Stimulated activated naive B cell treated with anti-CD40 and anti-IgM and Interleukin-4, amounts not matched to agents 10 μg/mL and 1 μg/mL and 100 μg/mL, for 72 hours (primary cell): ENCODE measurements around the gene ZNF44.
A peak's percentile ranks its signal among the peaks of the same experiment; 100 is the strongest.
"Not testable (repeated sequence)": the region's sequence is repeated elsewhere in the genome, so short reads cannot be mapped to it uniquely, and the experiment has no call there.

Source experiments
- ATAC-seq, 2 donors: fragments of 150-1000 bp; cut with Tn5 transposase; replicated peaks; 2 replicates each; pipeline ENCODE4 v1.10.0; 2021; ENCODE audit warnings: moderate library complexity in 1 of 2
- DNase-seq: peaks from one replicate; pipeline ENCODE4 v3.0.0; 2021
- H3K27ac Mint-ChIP-seq: one replicate; pipeline ENCODE4 v1.8.0; 2022; ENCODE audit warnings: mild to moderate bottlenecking, mixed read lengths
- H3K27me3 Mint-ChIP-seq, 2 donors: one replicate each; pipeline ENCODE4 v1.8.0; 2022; ENCODE audit warnings: mixed read lengths in 2 of 2
- H3K36me3 Mint-ChIP-seq, 2 donors: one replicate each; pipeline ENCODE4 v1.8.0; 2022; ENCODE audit warnings: mixed read lengths in 2 of 2, mild to moderate bottlenecking in 1 of 2
- H3K4me1 Mint-ChIP-seq, 2 donors: one replicate each; pipeline ENCODE4 v1.8.0; 2022; ENCODE audit warnings: mixed read lengths in 2 of 2, mild to moderate bottlenecking in 1 of 2
- H3K4me3 Mint-ChIP-seq, 2 donors: one replicate each; pipeline ENCODE4 v1.8.0; 2022; ENCODE audit warnings: mild to moderate bottlenecking in 2 of 2, mixed read lengths in 2 of 2, moderate library complexity in 1 of 2
- H3K9me3 Mint-ChIP-seq, 2 donors: one replicate each; pipeline ENCODE4 v1.8.0; 2022; ENCODE audit warnings: mixed read lengths in 2 of 2, mild to moderate bottlenecking in 1 of 2

The ZNF44 gene

DNA sequence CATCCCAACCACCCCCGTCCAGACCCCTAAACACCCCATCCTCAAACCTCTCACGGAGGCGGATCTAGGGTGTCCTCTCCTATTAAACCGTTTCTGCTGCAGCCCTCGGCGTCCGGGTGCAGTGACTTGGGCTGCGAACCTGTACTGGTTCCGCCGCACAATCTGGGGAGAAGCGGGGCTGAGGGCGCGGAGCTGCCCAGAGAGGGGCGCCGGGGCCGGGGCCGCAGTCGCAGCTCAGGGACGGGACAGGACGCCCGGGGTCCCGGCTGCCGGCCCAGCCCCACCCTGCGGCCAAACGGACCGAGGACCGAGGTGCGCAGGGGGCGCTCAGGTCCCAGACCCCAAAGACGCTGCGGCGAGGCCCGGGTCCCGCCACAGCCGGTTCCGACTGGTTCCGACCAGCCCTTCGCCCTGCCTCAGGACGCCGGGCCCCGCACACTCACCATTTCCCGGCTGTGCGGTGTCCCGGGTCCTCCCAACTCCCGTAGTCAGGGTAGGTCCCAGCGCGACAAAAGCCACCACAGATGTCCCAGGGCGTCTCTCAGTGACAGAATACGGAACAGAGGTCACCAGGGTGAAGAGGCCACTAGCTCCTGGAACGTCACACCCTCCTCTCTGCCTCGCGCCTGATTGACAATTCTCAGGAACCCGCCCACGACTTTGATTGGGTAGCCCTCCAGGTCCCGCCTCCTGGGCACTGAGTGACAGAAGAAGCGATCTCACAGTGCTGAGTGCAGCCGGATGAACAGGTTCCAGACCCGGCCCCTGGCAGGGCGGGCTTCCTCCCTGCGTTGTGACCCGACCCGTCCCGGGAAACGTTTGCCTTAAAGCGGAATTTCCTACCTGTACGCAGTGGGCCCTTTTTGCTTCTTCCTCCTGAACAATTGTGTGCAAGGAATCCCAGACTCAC lies at the start of gene ZNF44:
Gene ZNF44 (minus strand): TSS at position 635 of the 910 bp plus-strand sequence. CDS start 189 bp downstream, at position 446.
- no peaks in the 10 kb centered on the region for H3K9me3 Mint-ChIP-seq
- H3K4me1 Mint-ChIP-seq, result peaks cover 17 to 40% of the 10 kb centered on the region in 2 donors
- no peaks in the 10 kb centered on the region for H3K27me3 Mint-ChIP-seq
- H3K4me3 Mint-ChIP-seq, result peak within 1 kb of the TSS; percentile 98 to 99
- H3K27ac Mint-ChIP-seq, result peak within 1 kb of the TSS; percentile 99
- DNase-seq (peak; percentile 97), ATAC-seq (peak; percentile 95 to 96)
- H3K36me3 Mint-ChIP-seq, result peaks cover 6 to 19% of the 10 kb centered on the region in 2 donors

DNA sequence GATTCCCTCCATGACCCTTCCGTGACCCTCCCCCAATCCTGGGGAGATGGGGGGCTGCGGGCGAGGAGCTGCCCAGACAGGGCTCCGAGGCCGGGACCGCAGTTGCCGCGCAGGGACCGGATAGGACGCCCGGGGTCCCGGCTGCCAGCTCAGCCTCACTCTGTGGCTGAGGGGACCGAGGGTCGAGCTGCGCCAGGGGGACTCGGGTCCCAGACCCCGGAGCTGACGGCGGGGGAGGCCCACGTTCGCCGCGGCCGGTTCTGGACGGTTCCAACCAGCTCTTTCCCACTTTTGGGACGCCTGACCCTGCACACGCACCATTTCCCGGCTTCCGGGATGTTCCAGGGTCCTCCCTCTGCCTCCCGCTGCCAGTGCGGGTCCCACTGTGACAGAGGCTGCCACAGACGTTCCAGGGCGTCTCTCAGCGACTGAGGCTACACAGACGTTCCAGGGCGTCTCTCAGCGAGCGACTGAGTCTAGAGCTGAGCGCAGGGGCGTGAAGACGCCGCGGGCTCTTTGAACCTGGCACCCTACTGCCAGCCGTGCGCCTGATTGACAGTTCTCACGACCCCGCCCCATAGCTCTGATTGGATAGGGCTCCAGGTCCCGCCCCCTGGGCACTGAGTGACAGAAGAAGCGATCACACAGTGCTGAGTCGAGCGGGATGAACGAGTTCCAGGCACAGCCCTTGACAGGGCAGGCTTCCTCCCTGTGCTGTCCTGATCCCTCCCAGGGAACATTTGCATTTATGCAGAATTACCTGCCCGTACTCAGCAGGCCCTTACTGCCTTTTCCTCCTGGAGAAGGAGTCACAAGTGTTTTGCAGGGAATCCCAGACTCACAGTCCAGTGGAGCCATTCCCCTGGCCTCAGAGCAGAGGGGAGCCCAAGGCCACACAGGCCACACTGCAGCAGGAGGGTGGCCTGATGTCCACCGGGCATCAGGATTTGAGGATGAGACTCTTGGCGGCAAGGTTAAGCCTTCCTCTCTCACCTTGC lies 38.8 kb upstream of the ZNF44 start, which contains the start of gene ZNF563:
Gene ZNF563 (minus strand): TSS at position 472 of the 998 bp plus-strand sequence. CDS start 151 bp downstream, at position 321.
- Mint-ChIP-seq H3K4me3 (peak within 1 kb of the TSS; percentile 99 to 100), H3K9me3 (no peaks in the 10 kb centered on the region), H3K4me1 (peaks cover 27 to 40% of the 10 kb centered on the region in 2 donors), H3K27me3 (no peaks in the 10 kb centered on the region), H3K27ac (peak within 1 kb of the TSS; percentile 99), H3K36me3 (peaks cover 2 to 6% of the 10 kb centered on the region in 2 donors)
- peak; percentile 88 to 91 for ATAC-seq
- DNase-seq, result peak; percentile 98

DNA sequence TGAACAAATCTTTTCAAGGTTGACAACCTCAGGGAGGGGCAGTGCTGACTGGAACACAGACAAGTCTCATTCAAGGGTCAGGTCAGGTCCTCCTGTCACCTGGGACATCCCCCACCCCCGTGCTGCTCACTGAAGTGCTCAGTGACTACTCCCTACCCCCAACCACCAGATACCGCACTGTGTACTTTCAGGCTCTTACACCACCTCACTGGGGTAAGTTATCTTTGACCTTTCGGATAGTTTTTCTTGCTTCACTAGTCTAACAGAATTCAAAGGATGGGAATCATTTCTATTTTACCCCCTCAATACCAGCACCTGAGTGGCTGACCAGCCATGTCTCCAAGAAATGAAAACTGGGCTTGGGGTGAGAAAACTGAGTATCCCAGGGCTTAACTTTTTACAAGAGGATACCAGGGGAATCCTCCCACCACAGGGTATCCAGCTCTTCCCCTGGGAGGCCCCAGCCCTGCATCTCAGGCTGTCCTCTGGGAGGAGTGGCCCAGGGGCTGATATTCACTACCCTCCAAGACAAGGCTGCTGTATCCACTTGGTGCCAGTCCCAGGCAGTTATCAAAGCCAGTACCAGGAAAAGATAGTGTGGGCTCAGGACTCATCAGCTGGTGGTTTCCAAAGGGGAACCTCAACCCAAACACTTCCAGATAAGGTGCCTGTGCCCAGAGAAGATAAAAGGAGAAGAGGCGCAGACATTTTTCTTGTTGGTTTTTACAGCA lies 36.7 kb upstream of the ZNF44 start:
- Mint-ChIP-seq H3K27ac (peak overlapping the region; percentile 95), H3K9me3 (peaks cover 0 to 1% of the 10 kb centered on the region in 2 donors), H3K27me3 (no peaks in the 10 kb centered on the region), H3K4me3 (peak overlapping the region; percentile 99 to 100), H3K4me1 (peaks cover 27 to 47% of the 10 kb centered on the region in 2 donors), H3K36me3 (peaks cover 4 to 6% of the 10 kb centered on the region in 2 donors)
- ATAC-seq (peak; percentile 84 to 87), DNase-seq (peak; percentile 87)

GRCh38 chr19:12330340-12330739 lies 35.7 kb upstream of the ZNF44 start:
- Mint-ChIP-seq H3K4me3 (peak overlapping the region in 1 of 2 donors; percentile 19), H3K4me1 (peaks cover 32 to 58% of the 10 kb centered on the region in 2 donors), H3K36me3 (peaks cover 6% of the 10 kb centered on the region in 2 donors), H3K27ac (peak overlapping the region; percentile 95), H3K9me3 (peaks cover 0 to 1% of the 10 kb centered on the region in 2 donors), H3K27me3 (no peaks in the 10 kb centered on the region)
- ATAC-seq (no peak), DNase-seq (no peak)

DNA sequence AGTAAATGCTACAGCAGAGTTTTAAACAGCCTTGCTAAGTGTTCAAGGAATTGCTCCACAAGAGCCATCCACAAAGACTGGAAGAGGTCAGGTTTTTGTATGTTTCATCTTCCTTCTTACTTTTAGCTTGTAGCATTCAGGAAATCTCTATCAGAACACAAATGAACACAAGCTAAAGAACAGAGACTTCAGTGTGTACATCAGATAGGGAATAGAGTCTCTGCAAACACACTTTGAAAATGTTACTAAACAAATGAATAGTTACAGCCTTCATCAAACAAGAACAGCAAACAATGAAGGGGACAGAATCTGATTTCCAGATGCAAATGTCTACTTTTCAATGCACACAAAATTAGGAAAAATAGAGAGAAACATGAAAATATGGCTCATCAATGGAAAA lies 31.0 kb upstream of the ZNF44 start:
- no peak for ATAC-seq
- H3K9me3 Mint-ChIP-seq, result peaks cover 0 to 3% of the 10 kb centered on the region in 2 donors

GRCh38 chr19:12318782-12319413 lies 24.2 kb upstream of the ZNF44 start:
- peaks cover 13 to 18% of the 10 kb centered on the region in 2 donors for H3K9me3 Mint-ChIP-seq
- no peak for ATAC-seq
- H3K4me3 Mint-ChIP-seq, result no peak overlapping the region
- DNase-seq, result no peak
- peaks cover 51 to 65% of the 10 kb centered on the region in 2 donors for H3K36me3 Mint-ChIP-seq
- no peak overlapping the region for H3K27ac Mint-ChIP-seq
- no peaks in the 10 kb centered on the region for H3K27me3 Mint-ChIP-seq
- peaks cover 0 to 2% of the 10 kb centered on the region in 2 donors for H3K4me1 Mint-ChIP-seq

More for the DNA sequence above, 31.0 kb upstream of the ZNF44 start:
- no peak overlapping the region for H3K27ac Mint-ChIP-seq
- peaks cover 22 to 26% of the 10 kb centered on the region in 2 donors for H3K36me3 Mint-ChIP-seq
- H3K4me3 Mint-ChIP-seq, result no peak overlapping the region
- no peak for DNase-seq
- no peaks in the 10 kb centered on the region for H3K27me3 Mint-ChIP-seq
- H3K4me1 Mint-ChIP-seq, result peaks cover 12 to 30% of the 10 kb centered on the region in 2 donors

DNA sequence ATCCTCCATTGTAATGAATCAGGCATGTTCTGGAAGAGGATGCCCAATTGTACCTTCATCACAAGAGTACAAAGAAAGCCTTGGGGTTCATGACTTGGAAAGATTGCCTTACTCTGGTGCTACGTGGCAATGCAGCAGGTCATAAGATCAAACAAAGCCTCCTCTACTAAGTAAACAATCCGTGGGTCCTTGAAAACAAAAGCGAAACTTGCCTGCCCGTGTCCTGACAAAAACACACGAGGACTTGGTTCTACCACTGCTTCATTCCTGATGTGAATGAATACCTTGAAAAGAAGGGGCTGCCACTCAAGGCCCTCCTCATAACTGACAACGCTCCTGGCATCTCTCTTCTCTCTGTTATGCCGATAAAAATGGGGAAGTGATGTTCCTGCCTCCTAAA lies 19.9 kb upstream of the ZNF44 start:
- ATAC-seq (no peak), DNase-seq (no peak)
- H3K27me3 Mint-ChIP-seq, result no peaks in the 10 kb centered on the region
- peaks cover 29 to 40% of the 10 kb centered on the region in 2 donors for H3K36me3 Mint-ChIP-seq
- no peak overlapping the region for H3K27ac Mint-ChIP-seq
- H3K4me1 Mint-ChIP-seq, result peaks cover 0 to 2% of the 10 kb centered on the region in 2 donors
- H3K4me3 Mint-ChIP-seq, result no peak overlapping the region
- H3K9me3 Mint-ChIP-seq, result peaks cover 11 to 17% of the 10 kb centered on the region in 2 donors

GRCh38 chr19:12308891-12309290 lies 14.2 kb upstream of the ZNF44 start:
- H3K4me1 Mint-ChIP-seq, ATAC-seq, DNase-seq, H3K4me3 Mint-ChIP-seq, H3K27me3 Mint-ChIP-seq, H3K27ac Mint-ChIP-seq, H3K9me3 Mint-ChIP-seq: not testable (repeated sequence)
- H3K36me3 Mint-ChIP-seq, result peaks cover 12 to 22% of the 10 kb centered on the region in 2 donors

GRCh38 chr19:12295191-12295590 lies 508 bp upstream of the ZNF44 start:
- no peak for DNase-seq
- Mint-ChIP-seq H3K27me3 (no peaks in the 10 kb centered on the region), H3K4me1 (peaks cover 13 to 33% of the 10 kb centered on the region in 2 donors), H3K27ac (peak overlapping the region; percentile 99), H3K4me3 (peak overlapping the region; percentile 98 to 99), H3K9me3 (no peaks in the 10 kb centered on the region), H3K36me3 (peaks cover 5 to 16% of the 10 kb centered on the region in 2 donors)
- ATAC-seq, result peak; percentile 30

DNA sequence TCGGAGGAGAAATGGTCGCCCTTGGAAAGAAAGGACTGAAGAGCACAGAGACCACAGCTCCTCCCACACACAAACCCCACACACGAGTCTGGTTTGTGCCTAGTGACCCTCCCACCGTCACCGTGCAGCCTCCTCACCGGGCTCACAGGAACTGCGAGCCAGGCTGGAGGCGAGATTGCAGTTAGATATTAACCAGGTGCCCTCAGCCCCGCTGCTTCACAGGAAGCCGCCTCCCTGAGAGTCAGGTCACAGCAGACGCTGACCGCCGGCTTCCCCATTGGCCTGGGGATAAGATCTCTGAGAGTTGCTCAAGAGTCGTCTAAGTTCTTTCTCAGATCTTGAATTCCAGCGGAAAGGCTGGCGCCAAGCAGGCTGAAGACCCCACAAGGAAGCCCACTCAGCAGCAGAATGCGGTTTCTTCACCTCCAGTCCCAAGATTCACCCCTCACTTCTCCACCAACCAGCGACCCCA lies 870 bp downstream of the ZNF44 start:
- peaks cover 21 to 47% of the 10 kb centered on the region in 2 donors for H3K4me1 Mint-ChIP-seq
- ATAC-seq (peak; percentile 62 to 65), DNase-seq (peak; percentile 82)
- peaks cover 8 to 22% of the 10 kb centered on the region in 2 donors for H3K36me3 Mint-ChIP-seq
- peak overlapping the region; percentile 98 to 99 for H3K4me3 Mint-ChIP-seq
- no peaks in the 10 kb centered on the region for H3K27me3 Mint-ChIP-seq
- no peaks in the 10 kb centered on the region for H3K9me3 Mint-ChIP-seq
- peak overlapping the region; percentile 99 for H3K27ac Mint-ChIP-seq

GRCh38 chr19:12289790-12290065 lies 5.0 kb downstream of the ZNF44 start:
- no peak for ATAC-seq
- H3K9me3 Mint-ChIP-seq, result no peaks in the 10 kb centered on the region
- H3K4me3 Mint-ChIP-seq, result no peak overlapping the region
- peaks cover 18 to 36% of the 10 kb centered on the region in 2 donors for H3K36me3 Mint-ChIP-seq
- no peak overlapping the region for H3K27ac Mint-ChIP-seq
- peaks cover 24 to 49% of the 10 kb centered on the region in 2 donors for H3K4me1 Mint-ChIP-seq
- no peak for DNase-seq
- no peaks in the 10 kb centered on the region for H3K27me3 Mint-ChIP-seq

GRCh38 chr19:12287958-12288500 lies 6.7 kb downstream of the ZNF44 start:
- H3K36me3 Mint-ChIP-seq, result peaks cover 15 to 44% of the 10 kb centered on the region in 2 donors

GRCh38 chr19:12284631-12285030 lies 10.1 kb downstream of the ZNF44 start:
- peaks cover 14 to 39% of the 10 kb centered on the region in 2 donors for H3K4me1 Mint-ChIP-seq
- peaks cover 19 to 48% of the 10 kb centered on the region in 2 donors for H3K36me3 Mint-ChIP-seq
- H3K27ac Mint-ChIP-seq, result no peak overlapping the region
- no peak overlapping the region for H3K4me3 Mint-ChIP-seq
- peaks cover 0 to under 1% of the 10 kb centered on the region in 2 donors for H3K9me3 Mint-ChIP-seq
- no peak for DNase-seq
- no peaks in the 10 kb centered on the region for H3K27me3 Mint-ChIP-seq
- ATAC-seq, result no peak

More at GRCh38 chr19:12287958-12288500, 6.7 kb downstream of the ZNF44 start:
- H3K27me3 Mint-ChIP-seq, result no peaks in the 10 kb centered on the region
- ATAC-seq, result no peak
- no peak overlapping the region for H3K4me3 Mint-ChIP-seq
- no peak overlapping the region for H3K27ac Mint-ChIP-seq
- DNase-seq, result no peak
- no peaks in the 10 kb centered on the region for H3K9me3 Mint-ChIP-seq
- peaks cover 17 to 50% of the 10 kb centered on the region in 2 donors for H3K4me1 Mint-ChIP-seq
